AG09319 (cell line): ENCODE results near the gene UBE2L6.

ENCODE experiments used
- DNase-seq: peaks from one replicate; pipeline ENCODE4 v3.0.0-alpha.2; 2010; ENCODE audit warnings: low read depth; ENCODE audit errors: extremely low read depth
- CTCF ChIP-seq: IDR thresholded peaks from 2 replicates; pipeline ENCODE4 v1.5.1; 2011; ENCODE audit warnings: low read depth, mild to moderate bottlenecking, inconsistent platforms, low read length, moderate library complexity

The UBE2L6 gene

GRCh38 chr11:57506522-57506921 lies 61.0 kb downstream of the UBE2L6 start:
- DNase-seq, result no peak
- TF ChIP-seq CTCF, result no peak

GRCh38 chr11:57504511-57504910 lies 63.0 kb downstream of the UBE2L6 start:
- no peak for TF ChIP-seq CTCF
- DNase-seq, result no peak

- TF ChIP-seq CTCF, result no peak
- DNase-seq, result no peak
Observed at GRCh38 chr11:57502870-57503269, 64.6 kb downstream of the UBE2L6 start.

DNA sequence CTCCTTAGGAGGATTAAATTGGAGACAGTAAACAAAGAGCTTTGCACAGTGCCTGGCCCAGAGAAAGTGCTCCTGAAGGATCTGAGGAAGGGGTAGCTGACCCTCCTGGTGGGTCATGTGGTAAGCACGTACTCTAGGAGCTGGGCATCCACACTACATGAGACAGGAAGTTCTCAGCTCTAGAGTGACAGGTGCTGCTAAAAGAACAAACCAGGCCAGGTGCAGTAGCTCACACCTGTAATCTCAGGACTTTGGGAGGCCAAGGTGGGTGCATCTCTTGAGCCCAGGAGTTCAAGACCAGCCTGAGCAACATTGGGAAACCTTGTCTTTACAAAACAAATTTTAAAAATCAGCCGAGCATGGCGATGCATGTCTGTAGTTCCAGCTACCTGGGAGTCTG lies 65.1 kb downstream of the UBE2L6 start:
- DNase-seq, result no peak
- TF ChIP-seq CTCF, result no peak

- no peak for DNase-seq
- TF ChIP-seq CTCF, result no peak
Observed at GRCh38 chr11:57501953-57502352, 65.5 kb downstream of the UBE2L6 start.
